SU-DHL-6 (cell line): ENCODE measurements around the gene SMAD6.

Experiments used
- CTCF ChIP-seq: fragments of 200-600 bp; sonication (generic); IDR thresholded peaks from one replicate; pipeline ENCODE4 v1.5.1; 2017; ENCODE audit warnings: antibody characterized with exemption, mild to moderate bottlenecking, low read length, moderate library complexity; ENCODE audit not compliant: insufficient read depth, poor library complexity, severe bottlenecking
- EZH2phosphoT487 ChIP-seq: fragments of 200-600 bp; sonication (generic), shearing (Covaris generic); conservative IDR thresholded peaks from 2 replicates; pipeline ENCODE4 v1.6.1; 2018; ENCODE audit warnings: mild to moderate bottlenecking, antibody characterized with exemption, low read length, moderate library complexity, mixed read lengths

- no peak for TF ChIP-seq CTCF
- TF ChIP-seq EZH2phosphoT487: no peak
Measured at GRCh38 chr15:66831801-66832390, 129.9 kb downstream of the SMAD6 start.
